Activated CD4-positive, alpha-beta T cell treated with anti-CD3 and anti-CD28 coated beads, Interleukin-2, amount 50 U/mL, for 48 hours (primary cell): ENCODE data around the gene THUMPD3.

ENCODE experiments used
- DNase-seq, 2 experiments: peaks; one replicate each; pipeline ENCODE4 v3.0.0-alpha.2; 2020

THUMPD3 gene

DNA sequence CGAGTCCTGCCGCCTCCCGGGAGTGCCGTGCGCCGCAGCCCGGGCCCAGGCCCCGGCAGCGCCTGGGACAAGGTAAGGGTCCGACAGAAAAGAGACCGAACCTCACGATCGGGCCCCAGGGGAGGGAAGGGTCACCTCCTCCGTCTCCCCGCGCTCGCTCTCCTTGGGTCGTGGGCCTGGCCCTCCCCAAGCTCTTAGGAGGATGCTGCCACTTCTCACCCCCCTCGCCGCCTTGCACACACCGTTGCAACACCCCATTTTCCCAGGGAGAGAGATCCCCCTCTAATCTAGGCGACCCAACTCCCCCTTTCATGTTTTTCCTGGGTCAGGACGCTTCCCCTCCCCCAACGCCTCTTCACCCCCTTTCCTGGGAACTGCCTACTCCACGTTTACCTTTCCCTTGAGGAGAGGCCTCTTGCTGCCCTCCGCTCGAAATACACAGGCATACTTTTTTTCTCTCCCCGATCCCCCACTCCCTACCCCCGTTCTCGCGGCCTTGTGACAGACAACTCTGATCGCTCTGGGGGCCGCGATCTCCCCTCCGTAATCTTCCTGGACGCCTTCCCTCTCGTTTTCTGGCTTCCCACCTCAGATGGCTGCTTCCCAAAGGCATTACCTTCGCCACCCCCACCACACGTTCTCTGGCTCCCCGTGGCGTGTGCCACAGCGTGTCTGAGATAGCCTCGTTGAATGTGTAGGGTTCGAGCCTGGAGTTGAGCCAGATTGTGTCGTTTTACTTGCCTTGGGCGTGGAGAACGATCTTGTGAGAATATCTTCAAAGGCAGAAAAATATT, 35.2 kb downstream of the THUMPD3 start:
- DNase-seq = peak; percentile 38 to 47

DNA sequence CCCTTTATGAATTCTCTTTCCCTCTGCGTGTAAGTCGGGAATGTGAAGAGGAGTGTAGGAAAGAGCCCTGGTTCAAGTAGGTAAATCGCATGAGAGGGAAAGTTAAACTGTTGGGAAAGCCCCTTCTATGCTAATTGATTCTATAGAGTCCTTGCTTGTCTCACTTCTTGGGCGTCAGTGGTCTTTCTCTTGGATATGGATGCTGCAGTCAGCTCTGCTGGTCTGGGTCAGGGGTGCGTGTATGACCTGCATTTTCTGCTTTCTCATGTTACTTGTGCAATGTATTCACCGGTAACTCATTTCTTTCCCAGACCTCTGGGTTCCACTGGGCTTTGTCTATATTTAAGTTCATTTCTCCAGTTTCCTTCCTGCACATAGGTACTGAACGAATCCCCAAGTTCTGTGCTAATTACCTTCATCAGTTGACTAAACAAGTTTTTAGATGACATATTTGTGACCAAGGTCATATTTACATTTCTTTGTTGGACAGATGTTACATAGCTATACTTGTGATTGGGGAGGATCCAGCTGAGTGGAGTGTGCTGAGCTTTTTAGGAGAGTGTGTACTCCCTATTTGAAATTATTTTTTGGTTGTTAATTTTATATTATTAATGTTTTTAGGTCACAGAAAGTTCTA, 36.0 kb downstream of the THUMPD3 start:
- DNase-seq = peak; percentile 29 to 30

DNA sequence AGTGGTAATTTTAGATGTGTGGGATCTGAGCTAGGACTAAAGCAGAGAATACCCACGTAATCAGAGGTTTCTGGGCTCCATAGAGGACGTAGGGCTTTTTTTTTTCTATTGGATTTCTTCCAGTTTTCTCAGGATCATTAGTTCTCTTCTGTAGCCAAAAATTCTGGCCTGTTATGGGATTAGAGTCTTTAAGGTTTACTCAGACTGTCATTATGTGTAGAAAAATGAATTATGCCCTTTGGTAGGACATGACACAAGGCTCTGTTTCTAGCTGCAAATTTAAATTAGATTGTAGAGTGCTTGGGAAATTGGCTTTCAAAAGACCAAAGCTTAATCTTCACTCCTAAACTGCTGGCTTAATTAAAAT, 36.5 kb downstream of the THUMPD3 start:
- no peak for DNase-seq

DNA sequence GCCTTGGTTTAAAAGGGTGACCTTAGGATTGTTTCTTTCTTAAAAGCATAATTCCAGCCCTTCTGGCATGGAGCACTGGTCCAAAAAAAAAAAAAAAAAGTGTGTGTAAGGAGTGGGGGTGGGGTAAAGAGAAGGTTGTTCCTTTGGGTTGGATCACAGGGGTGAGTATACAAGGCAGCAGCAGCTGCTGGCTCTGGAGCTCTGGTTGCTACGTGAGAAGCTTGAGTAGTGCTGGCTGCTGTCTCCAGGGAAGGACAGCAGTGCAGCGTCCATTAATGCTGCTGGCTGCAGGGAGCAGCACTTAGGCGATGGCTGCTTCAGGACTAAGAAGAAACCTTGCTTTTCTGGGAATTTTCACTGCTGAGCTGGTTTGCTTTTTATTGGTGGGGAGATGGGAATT, 36.9 kb downstream of the THUMPD3 start:
- DNase-seq = no peak

DNA sequence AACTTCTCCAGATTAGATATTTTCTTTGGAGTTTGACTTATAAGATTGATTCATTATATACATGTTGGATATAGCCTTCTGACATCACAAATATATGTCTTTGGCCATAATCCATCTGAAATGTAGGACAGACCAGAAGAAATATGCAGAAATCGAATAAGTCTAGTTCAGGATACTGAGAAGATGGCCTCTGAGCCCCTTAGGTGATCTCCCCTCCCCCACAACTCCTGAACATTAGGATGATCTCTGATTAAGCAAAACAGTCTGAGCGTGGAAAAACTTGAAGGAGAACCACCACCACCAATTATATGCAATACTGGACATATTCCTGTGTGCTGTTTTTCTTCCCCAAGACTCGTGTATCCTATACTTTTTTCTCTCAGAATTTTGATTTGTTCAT, 37.8 kb downstream of the THUMPD3 start:
- no peak for DNase-seq

DNA sequence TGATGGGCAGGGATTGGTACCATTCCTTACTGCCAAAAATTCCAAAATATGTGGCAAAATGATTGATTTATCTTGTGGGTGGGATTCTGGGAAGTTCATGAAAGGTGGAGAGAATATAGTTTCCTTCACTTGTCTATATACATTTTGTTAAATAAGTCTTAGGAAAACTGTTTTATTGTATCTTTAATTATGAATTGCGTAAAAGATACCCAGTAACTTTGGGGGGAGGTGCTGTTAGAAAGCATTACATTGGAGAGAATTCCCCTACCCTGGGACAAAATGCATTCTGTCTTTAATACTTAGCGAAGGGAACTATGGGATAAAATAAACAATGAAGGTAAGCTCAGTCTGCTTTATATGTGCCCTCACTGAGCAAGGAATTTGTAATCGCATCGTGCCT, 39.1 kb downstream of the THUMPD3 start:
- DNase-seq = no peak

DNA sequence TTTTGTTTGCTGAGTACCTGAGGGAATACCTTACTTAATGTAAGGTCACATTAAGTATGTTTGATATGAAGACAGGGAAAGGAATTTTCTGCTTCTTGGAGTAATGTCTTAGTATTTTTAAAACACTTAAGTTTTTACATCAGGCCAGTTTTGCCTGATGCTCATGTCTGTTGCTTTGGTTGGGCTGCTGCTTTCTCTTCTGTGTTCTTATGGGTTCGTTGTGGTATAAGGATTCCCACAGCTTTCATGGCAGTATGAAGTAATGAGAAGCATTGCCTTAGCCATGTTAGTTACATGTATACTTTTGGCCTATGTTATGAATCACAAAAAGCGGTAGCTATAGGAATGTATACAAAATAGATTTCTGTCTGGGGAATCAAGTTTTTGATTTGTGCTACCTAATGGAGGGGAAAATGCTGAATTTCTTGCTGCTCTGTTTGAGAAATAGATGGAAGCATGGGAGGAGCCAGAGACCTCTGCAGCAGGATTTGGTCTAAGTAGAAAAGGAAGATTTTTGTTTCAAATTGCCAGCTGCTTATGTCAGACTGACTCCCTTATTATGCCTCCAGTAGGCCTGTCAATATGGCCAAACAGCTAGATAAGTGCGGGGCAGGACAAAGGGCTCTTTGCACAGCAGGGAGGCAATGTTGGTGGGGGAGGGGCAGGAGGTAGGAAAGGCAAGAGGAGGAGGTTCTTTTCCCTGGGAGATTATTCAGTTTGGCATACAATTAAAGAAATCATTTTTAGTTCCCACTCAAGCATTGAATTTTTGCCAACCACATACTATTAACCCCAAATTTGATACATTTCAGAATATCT, 39.8 kb downstream of the THUMPD3 start:
- no peak for DNase-seq

DNA sequence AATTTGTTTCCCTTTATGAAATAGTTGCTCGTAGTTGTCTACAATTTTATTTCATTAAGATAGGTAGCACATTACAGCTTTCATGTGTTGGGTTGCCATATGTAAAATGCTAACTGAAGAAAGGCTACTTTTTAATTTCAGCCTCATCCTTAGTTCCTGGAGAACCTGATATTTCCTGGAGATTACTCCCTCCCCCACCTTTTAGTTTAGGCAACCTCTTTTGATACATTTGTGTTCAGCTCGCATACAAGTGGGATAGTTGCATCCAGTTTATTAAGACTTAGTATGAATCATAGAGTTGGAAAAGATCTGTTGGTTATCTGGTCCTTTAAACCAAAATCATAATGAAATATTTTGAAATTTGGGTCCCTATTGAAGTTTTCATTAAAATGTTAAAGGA, 40.6 kb downstream of the THUMPD3 start:
- no peak for DNase-seq

DNA sequence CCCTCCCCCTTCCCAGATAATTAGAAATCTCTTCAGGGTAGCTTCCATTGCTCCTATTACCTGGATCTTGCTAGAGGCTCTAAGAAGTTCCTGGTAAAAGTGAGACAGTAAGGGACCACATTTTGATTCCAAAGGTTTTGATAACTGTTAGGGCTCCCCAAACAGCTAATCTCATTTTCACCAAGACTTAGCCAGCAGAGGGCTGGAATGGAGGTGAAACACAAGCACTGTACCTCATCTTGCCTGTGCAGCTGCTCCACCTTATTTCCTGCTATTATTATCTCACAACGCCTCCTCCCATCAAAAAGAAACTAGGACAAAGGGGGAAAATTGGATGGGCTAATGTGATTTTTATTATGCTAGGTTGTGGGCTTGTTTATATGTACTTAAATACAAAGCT, 41.8 kb downstream of the THUMPD3 start:
- no peak for DNase-seq

DNA sequence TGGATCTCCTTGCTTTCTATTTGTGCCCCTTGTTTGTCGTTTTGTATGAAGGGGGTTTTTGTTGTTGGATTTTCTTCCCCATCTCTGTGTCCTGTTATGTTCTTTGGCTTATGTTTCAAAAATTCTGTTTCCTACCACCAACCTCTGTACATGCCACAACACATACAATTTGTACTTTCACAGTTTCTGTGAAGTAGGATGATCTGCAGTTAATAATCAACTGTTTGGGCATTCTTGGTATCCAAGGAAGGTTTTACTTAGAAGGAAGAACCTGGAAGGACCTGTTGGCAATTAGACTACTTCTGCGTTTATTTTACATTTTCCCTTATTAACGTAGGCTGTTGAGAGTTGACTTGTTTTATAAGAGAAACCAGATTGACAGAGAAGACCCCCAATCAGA, 42.9 kb downstream of the THUMPD3 start:
- no peak for DNase-seq

DNA sequence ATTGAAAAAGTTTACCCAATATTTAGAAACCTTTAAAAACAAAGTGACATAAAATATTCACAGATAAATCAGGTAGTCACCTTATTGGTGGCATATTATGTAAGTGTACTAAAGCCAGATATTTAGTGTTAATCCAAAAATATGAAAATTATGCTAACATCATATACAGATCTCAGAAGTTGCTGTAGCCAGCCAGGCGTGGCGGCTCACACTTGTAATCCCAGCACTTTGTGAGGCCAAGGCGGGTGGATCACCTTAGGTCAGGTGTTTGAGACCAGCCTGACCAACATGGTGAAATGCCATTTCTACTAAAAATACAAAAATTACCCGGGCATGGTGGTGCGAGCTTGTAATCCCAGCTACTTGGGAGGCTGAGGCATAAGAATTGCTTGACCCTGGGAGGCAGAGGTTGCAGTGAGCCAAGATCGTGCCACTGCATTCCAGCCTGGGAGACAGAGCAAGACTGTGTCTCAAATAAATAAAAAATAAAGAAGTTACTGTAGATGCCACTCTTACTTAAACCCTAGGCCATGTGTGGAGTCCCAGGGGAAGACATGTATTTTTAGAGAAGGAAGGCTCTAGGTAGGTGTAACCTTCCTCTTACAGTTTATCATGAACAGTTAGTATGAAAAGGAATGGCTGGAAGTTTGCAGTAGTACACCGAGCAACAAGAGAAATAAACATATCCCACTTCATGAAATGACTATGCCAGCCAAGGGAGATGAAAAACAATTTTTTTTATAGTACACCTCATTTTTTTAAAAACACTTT, 44.2 kb downstream of the THUMPD3 start:
- DNase-seq = no peak

DNA sequence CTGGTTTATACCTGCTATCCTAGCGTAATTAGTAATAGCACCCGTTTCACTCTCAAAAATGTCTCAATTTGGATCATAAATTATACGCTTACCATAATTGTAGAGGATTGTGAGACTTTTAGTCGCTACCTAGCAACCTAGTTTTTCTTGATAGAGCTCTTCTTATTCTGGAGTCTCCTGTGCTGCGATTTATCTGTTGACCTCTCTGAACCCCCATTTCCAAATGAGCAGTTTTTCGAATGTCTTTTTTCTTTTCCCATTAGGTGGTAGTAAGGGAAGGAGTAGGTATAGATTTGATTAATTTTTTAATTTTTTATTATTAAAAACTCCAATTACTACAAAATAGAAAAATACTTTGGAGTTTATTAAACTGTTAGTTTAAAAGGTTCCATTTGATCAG, 45.2 kb downstream of the THUMPD3 start:
- DNase-seq = no peak

DNA sequence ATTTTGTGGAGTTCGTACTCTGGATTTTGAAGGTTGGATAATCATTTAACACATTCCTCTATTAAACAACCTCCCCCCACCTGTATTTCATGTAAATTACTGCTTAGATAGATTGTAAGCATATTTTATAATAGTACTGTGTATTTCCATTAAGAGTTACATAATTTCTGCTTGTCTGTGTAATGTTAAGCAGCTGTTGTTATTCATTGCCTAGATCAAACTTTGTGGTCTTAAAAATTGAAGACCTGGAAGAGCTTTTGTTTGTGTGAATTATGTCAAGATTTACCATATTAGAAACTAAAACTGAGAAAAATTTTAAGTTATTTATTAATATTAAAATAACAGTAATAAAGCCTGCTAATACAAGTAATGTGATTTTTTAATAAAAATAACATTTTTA, 45.7 kb downstream of the THUMPD3 start:
- no peak for DNase-seq

DNA sequence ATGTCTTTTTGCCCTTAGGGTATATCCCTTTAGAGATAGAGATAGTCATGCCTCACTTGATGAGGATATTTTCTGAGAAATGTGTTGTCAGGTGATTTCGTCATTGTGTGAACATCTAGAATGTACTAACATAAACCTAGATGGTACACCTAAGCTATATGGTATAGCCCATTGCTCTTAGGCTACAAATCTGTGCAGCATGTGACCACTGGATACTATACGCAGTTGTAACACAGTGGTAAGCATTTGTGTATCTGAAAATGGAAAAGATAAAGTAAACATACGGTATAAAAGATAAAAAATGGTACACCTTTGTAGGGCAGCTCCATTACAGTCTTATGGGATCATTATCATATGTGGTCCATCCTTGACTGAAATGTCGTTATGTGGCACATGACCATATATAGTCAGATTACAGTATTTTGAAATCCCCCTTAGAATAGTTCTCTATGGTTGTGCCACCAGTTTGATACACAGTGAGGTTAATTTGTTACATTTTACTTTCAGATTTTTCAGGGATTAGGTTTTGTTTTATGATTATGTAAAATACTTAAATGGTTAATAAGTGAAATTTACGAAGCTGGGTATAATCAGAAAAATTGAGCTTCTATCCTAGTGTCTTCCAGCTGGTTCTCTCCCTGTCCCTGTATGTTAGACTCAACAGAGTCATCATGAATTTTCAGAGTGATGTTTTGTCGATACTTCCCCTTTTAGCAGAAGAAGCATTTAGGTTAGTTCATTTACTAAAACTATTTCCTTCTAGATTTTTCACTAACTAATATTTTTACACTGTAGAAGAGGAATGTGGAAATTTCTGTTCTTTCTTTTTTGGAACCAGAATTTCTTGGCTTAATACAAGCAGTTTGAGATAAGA, 47.4 kb downstream of the THUMPD3 start:
- DNase-seq = no peak

DNA sequence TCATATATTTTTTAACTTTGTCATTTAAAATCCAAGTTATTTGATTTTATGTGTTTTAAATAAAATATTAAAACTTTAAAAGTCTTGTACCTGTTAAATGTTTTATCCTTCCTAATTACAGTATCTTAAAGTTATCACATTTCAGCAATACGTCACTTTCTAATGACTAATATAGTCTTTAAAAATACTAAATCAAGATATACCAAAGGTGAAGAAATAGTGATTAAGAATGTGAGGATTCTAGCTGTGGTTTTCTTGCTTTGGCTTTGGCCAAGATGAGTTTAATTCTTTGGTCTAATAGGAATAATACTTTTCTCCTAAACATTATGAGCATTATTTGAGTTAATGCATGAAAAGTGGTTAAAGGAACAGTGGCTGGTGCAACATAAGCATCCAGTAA, 48.4 kb downstream of the THUMPD3 start:
- no peak for DNase-seq

DNA sequence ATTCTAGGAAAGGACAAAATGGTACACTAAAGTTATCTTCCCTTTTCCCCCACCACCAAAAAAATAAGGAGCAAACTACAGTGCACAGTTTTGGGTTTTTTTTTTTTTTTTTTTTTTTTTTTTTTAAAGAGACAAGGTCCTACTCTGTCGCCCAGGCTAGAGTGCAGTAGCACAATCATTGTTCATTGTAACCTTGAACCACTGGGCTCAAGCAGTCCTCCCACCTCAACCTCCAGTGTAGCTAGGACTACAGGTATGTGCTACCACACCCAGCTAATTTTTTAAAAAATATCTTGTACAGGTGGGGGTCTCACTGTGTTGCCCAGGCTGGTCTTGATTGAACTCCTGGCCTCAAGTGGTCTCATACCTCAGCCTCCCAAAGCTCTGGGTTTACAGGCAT, 49.4 kb downstream of the THUMPD3 start:
- no peak for DNase-seq

DNA sequence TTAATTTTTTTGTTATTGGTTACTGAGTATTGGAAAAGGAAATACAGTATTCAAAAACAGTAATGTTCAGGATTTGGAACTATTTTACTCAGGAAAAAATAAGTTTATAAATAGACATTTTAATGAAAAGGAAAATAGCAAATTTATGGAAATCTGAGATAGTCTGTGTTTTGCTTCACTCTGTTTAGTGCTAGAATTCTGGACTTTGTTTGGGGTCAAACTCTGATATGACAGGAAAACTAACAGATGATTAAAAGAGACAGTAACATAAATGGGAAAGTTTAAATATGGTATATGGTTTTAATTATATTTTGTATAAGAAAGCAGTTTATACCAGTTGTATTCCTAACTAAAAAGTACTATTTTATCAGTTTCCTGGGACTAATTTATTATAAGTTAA, 52.0 kb downstream of the THUMPD3 start:
- DNase-seq = no peak

DNA sequence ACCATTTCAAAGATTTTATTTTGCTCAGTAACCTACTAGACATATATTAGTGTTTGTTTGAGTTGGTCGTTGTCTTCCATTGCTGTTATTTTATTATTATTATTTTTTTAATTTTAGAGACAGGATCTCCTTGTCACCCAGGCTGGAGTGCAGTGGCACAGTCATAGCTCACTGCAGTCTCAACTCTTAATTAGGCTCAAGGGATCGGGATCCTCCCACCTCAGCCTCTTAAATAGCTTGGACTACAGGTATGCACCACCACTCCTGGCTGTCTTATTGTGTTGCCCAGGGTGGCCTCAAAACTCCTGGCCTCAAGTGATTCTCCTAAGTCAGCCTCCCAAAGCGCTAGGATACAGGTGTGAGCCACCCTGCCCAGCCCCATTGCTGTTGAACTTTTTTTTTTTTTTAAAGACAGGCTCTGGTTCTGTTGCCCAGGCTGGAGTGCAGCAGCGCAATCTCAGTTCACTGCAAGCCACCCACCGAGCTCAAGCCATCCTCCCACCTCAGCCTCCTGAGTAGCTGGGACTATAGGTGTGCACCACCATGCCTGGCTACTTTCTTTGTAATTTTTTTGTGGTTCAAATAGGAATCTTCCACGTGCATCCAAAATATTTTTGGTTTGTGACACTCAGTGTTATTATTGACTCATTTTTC, 52.8 kb downstream of the THUMPD3 start:
- DNase-seq = no peak

DNA sequence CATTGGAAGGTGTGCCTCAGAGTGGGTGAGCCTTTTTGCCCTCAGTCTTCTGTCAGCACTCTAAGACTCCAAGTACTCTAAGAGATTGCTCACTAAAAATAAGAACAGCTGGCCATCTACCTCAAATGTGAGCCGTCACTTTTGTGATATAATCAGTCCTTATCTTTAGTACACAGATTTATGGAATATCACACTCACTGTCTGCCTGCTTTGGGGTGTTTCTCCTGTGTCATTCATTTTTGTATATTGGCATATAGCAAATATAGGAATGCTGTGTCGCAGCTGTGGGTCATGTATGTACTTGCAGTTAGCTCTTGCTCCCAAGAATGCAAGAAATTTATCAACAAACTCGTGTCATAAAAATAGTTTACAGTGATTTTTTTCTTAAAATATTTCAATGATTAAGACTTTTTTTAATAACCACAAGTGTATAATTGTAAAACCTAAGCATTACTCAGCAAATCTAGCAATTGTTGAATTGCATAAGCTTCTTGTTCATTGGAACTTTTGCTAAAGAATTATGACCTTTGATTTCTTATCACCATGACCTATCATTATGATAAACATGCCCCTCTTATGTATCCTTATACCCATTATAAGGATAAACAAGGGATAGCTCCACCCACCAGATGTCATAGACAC, 53.4 kb downstream of the THUMPD3 start:
- DNase-seq = no peak

DNA sequence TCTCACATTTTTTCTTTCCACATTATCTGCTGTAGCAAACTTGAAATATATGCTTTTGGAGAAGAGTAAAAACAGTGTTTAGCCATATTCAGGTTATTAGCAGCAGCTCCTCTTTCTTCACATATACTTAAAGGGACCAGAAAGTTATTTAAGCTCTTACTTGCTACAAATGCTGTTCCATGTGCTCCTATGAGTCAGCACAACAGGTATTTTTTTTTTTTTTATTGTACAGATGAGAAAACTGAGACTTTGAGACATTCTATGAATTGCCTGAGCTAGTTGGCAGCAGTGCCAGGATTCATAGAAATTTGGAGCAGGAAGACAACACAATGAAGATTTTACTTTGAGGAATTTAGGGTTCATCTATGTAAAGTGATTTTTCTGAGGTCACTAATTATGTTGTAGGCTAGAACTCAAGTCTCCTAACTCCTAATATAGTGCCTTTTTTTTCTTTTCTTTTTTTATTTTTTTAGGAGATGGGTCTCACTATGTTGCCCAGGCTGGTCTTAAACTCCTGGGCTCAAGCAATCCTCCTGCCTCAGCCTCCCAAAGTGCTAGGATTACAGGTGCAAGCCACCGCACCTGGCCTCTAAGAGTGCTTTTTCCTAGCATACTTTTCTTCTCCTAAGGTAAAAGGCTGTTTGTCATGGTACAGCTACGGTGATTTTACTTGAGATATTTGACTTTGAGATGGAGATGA, 58.1 kb downstream of the THUMPD3 start:
- no peak for DNase-seq
